ENCODE results near the gene RHOU. TPM values are rescaled to one million over a fixed set of nuclear protein-coding genes. Genes with fewer than 3 reads are reported as not detected.

RHOU gene
- total RNA-seq, 2 donors from 2014 or later = 6.9 to 9.3 TPM

- Histone ChIP-seq H3K4me3 (no peak overlapping the region), H3K27ac (peak overlapping the region in 3 of 4 donors; percentile 63 to 79 (median 77)), H3K27me3 (no peaks in the 10 kb centered on the region), H3K4me1 (peaks cover 18% of the 10 kb centered on the region), H3K9me3 (no peaks in the 10 kb centered on the region), H3K36me3 (replicated peaks in 1 of 2; ENCODE audit: insufficient read depth in 1 of 2, low read depth in 2 of 2) (no peaks in the 10 kb centered on the region)
- ATAC-seq = no peak
- WGBS, 2 donors = 58 to 64% methylated on average over 10 of the region's 10 CpGs
- DNase-seq = no peak
- TF ChIP-seq CTCF (IDR thresholded peaks at IDR 0.05) (no peak), POLR2A (IDR thresholded peaks at IDR 0.05) (no peak)
- intact Hi-C loops (cut with DNase I) = no loop called here
Observed at GRCh38 chr1:228781809-228782661, 46.8 kb downstream of the RHOU start.

- WGBS, 2 donors = 29 to 33% methylated on average over 5 of the region's 5 CpGs
- intact Hi-C loops (cut with DNase I) = no loop called here
- no peaks in the 10 kb centered on the region for H3K36me3 ChIP-seq (replicated peaks in 1 of 2; ENCODE audit: insufficient read depth in 1 of 2, low read depth in 2 of 2)
- H3K9me3 ChIP-seq = no peaks in the 10 kb centered on the region
- peak overlapping the region; percentile 63 to 79 (median 74) for H3K27ac ChIP-seq
- H3K4me3 ChIP-seq = no peak overlapping the region
- TF ChIP-seq CTCF (IDR thresholded peaks at IDR 0.05) = peak in 1 of 7 experiments; percentile 3
- no peak for TF ChIP-seq POLR2A (IDR thresholded peaks at IDR 0.05)
- peak; percentile 62 to 79 (median 78) for DNase-seq
- H3K27me3 ChIP-seq = no peaks in the 10 kb centered on the region
- ATAC-seq = peak; percentile 89
- H3K4me1 ChIP-seq = peaks cover 18% of the 10 kb centered on the region
Observed at GRCh38 chr1:228782662-228783417, 47.6 kb downstream of the RHOU start.

GRCh38 chr1:228783418-228784040, 48.2 kb downstream of the RHOU start:
- WGBS, 2 donors = 60 to 68% methylated on average over 5 to 11 of the region's 11 CpGs

GRCh38 chr1:228784181-228784580, 48.9 kb downstream of the RHOU start:
- WGBS, 2 donors = 86 to 98% methylated on average over 3 of the region's 3 CpGs
- ATAC-seq = no peak
- H3K36me3 ChIP-seq (replicated peaks in 1 of 2; ENCODE audit: insufficient read depth in 1 of 2, low read depth in 2 of 2) = no peaks in the 10 kb centered on the region

More at GRCh38 chr1:228783418-228784040, 48.2 kb downstream of the RHOU start:
- TF ChIP-seq CTCF (IDR thresholded peaks at IDR 0.05) = no peak
- no peak for TF ChIP-seq POLR2A (IDR thresholded peaks at IDR 0.05)
- no peaks in the 10 kb centered on the region for H3K9me3 ChIP-seq
- H3K36me3 ChIP-seq (replicated peaks in 1 of 2; ENCODE audit: insufficient read depth in 1 of 2, low read depth in 2 of 2) = no peaks in the 10 kb centered on the region
- intact Hi-C loops (cut with DNase I) = no loop called here
- DNase-seq (no peak), ATAC-seq (peak; percentile 11)
- no peaks in the 10 kb centered on the region for H3K27me3 ChIP-seq
- H3K4me3 ChIP-seq = no peak overlapping the region
- peak overlapping the region; percentile 63 to 79 (median 74) for H3K27ac ChIP-seq
- H3K4me1 ChIP-seq = peaks cover 18% of the 10 kb centered on the region

More at GRCh38 chr1:228784181-228784580, 48.9 kb downstream of the RHOU start:
- Histone ChIP-seq H3K27ac (no peak overlapping the region), H3K4me1 (peaks cover 18% of the 10 kb centered on the region), H3K4me3 (no peak overlapping the region), H3K27me3 (no peaks in the 10 kb centered on the region), H3K9me3 (no peaks in the 10 kb centered on the region)
- TF ChIP-seq POLR2A (IDR thresholded peaks at IDR 0.05) = no peak
- TF ChIP-seq CTCF (IDR thresholded peaks at IDR 0.05) = no peak
- intact Hi-C loops (cut with DNase I) = no loop called here
- no peak for DNase-seq
